DMS153 treated with DMSO at 0.1 percent for 48 hours (cell line): ENCODE results near the gene SQSTM1.
A peak's percentile ranks its signal among the peaks of the same experiment; 100 is the strongest.
"Not testable (repeated sequence)": the region's sequence is repeated elsewhere in the genome, so short reads cannot be mapped to it uniquely, and the experiment has no call there.

Experiments used
- DNase-seq: peaks from one replicate; lab custom pipeline; 2025; ENCODE audit not compliant: unreplicated experiment; lab: John Stamatoyannopoulos, UW

SQSTM1 gene

GRCh38 chr5:179820483-179821297, at the start of gene SQSTM1:
Gene SQSTM1, plus strand, starts transcription at chr5:179820905. Its CDS starts 32 bp downstream, at chr5:179820937.
- DNase-seq, result peak; percentile 22

- DNase-seq, result no peak
Measured at GRCh38 chr5:179771311-179771895, 49.3 kb upstream of the SQSTM1 start.

GRCh38 chr5:179772351-179772750, 48.4 kb upstream of the SQSTM1 start:
- DNase-seq, result no peak

DNA sequence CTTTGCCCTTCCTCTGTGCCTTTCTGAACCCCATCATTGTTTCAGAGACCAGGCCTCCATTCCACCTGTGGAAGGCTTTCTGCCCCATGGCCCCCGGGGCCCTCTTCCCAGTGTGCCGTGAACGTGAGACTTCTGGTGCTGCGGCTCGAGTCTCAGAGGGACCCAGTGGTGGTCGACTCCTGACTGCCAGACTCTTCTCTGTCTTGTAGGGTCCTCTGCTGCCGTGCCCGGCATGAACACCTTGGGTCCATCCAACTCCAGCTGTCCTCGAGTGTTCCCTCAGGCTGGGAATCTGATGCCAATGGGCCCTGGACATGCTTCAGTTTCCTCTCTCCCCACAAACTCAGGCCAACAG, 47.0 kb upstream of the SQSTM1 start:
- DNase-seq, result no peak

DNA sequence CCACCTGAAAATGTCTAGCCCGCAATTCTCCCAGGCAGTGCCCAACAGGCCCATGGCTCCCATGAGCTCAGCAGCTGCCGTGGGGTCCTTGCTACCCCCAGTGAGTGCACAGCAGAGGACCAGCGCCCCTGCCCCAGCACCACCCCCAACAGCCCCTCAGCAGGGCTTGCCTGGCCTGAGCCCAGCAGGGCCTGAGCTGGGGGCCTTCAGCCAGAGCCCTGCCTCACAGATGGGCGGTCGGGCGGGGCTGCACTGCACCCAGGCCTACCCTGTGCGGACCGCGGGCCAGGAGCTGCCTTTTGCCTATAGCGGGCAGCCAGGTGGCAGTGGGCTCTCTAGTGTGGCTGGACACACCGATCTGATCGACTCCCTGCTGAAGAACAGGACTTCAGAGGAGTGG, 46.3 kb upstream of the SQSTM1 start:
- no peak for DNase-seq

DNA sequence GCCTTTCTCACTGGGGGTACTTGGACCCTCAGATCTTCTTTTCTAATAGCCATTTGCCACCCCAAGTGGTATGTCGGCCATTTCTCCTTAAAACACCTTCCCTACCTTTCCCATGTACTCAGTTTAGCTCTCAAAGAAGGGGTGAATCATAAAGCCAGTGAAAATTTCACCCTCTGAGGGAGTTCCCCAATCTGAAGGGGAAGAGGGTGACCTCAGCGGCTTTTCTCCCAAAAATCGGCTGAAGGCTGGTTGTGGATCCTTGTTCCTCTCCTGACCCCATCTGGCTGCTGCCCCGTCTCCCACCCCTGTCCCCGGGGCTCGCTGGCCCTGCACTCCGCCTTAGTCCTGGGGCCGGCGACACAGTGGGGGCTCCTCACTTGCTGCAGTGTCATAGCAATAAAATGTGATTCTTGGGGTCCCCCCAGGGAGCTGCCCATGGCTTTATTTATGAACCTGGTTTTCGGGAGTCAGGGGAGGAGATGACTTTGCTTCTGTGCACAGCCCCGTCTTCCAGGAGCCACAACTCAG, 44.2 kb upstream of the SQSTM1 start:
- no peak for DNase-seq

DNA sequence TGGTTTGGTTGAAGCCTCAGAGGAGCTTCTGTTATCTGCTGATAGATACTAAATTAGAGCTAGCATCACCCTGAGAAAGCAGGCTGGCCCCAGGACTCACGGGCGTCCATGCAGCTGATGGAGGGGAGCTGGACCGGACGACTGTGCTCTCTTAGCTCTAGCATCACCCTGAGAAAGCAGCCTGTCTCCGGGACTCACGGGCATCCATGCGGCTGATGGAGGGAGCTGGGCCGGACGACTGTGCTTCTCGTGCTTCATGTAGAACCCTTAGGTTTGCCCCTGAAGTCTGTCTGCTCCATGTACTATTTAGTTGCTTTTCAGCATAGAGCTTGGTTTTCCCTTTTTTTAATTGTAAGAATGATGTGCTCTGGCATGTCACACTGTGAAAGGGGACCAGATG, 43.2 kb upstream of the SQSTM1 start:
- no peak for DNase-seq

- no peak for DNase-seq
Measured at GRCh38 chr5:179777909-179778308, 42.8 kb upstream of the SQSTM1 start.

GRCh38 chr5:179778591-179778990, 42.1 kb upstream of the SQSTM1 start:
- DNase-seq, result no peak

GRCh38 chr5:179779826-179780225, 40.9 kb upstream of the SQSTM1 start:
- DNase-seq, result no peak

- DNase-seq, result no peak
Measured at GRCh38 chr5:179780362-179780761, 40.3 kb upstream of the SQSTM1 start.

GRCh38 chr5:179781846-179782245, 38.9 kb upstream of the SQSTM1 start:
- no peak for DNase-seq

GRCh38 chr5:179783128-179783527, 37.6 kb upstream of the SQSTM1 start:
- DNase-seq, result no peak

GRCh38 chr5:179786861-179787260, 33.8 kb upstream of the SQSTM1 start:
- DNase-seq, result no peak

DNA sequence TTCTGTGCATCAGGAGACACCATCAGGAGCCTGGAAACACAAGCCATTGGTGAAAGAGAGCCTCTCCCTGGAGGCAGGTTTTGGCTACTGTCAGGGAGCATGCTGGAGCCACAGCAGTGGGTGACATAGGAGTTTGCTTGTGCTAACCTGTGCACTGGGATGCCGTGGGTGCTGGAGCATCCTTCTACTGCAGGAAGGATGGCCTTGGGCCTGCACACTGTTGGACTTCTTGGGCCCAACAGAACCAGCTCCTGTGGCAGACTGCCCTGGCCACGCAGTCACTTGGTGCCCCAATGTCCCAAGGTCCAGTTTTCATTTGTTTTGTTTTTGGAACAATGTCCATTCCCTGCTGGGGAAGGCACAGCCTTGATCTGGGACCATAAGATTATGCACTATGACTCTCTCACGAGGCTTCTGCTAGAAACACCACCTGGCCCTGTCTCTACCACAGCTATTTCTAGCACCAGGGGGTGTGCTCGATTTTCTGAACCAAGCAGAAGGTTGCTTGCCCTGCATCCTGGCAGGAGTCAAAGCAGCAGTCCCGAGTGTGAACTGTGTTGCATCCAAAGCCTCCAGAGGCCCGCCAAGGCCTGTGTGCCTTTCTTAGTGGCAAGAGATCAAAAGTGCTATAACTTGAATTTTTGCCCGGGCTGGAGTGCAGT, 32.4 kb upstream of the SQSTM1 start:
- DNase-seq, result no peak

DNA sequence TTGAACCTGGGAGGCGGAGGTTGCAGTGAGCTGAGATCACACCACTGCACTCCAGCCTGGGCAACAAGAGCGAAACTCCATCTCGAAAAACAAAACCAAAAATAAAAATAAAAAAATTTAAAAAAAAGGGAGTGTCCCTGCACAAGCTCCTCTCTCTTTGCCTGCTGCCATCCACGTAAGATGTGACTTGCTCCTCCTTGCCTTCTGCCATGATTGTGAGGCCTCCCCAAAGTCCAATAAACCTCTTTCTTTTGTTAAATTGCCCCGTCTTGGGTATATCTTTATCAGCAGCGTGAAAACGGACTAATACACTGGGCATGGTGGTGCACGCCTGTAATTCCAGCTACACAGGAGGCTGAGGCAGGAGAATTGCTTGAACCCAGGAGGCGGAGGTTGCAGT, 31.4 kb upstream of the SQSTM1 start:
- DNase-seq, result not testable (repeated sequence)

GRCh38 chr5:179791881-179792611, 28.7 kb upstream of the SQSTM1 start:
- no peak for DNase-seq

- no peak for DNase-seq
Measured at GRCh38 chr5:179792612-179793467, 27.9 kb upstream of the SQSTM1 start.

DNA sequence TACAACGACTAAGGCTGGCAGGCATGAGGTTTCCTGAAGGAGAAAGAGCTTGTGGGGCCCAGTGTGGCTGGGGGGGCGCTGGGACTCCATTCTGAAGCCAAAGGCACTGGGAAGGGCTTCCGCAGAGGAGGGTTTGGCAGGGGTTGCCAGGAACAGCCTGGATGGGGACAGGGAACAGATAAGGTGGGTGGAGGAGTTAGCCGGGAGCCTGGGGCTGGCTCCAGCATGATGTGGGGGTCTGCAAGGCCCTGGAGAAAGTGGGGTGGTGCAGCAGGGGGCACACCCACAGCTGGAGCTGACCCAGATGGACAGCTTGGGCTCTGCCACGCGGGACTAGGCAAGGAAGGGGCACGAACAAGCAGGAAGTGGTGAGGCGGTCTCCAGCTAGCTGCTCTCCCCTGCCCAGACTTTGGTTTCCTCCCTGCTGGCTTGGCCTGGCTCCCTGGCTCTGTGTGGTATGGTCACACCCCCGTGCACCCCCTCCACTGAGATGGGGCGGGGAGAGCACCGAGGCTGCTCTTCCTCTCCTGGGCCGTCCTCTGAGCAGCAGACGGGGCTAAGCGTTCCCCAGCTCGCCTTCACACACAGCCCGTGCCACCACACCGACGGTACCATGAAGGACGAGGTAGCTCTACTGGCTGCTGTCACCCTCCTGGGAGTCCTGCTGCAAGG, 27.1 kb upstream of the SQSTM1 start, which contains the start of gene LTC4S:
Gene LTC4S, plus strand, starts transcription at position 519 of the 672 bp plus-strand sequence. Its CDS starts 95 bp downstream, at position 614.
- no peak for DNase-seq

- no peak for DNase-seq
Measured at GRCh38 chr5:179794171-179794570, 26.5 kb upstream of the SQSTM1 start.
